ENCODE measurements around the gene SSC4D.
"Not testable (repeated sequence)": the region's sequence is repeated elsewhere in the genome, so short reads cannot be mapped to it uniquely, and the experiment has no call there.

- TF ChIP-seq CTCF (conservative IDR thresholded peaks at IDR 0.05; ENCODE audit: low read length); EZH2phosphoT487 (IDR thresholded peaks at IDR 0.05; ENCODE audit: borderline replicate concordance, low read depth, low read length): not testable (repeated sequence)
These were observed 34.3 kb upstream of the SSC4D start for GRCh38 chr7:76443846-76444245.
